ENCODE results near the gene LMNA. TPM values are rescaled to one million over a fixed set of nuclear protein-coding genes. Genes with fewer than 3 reads are reported as not detected.
A peak's percentile ranks its signal among the peaks of the same experiment; 100 is the strongest.

LMNA gene
- total and polyA plus RNA-seq, 2 of the 4 experiments (the other 2 are of a cell fraction), result 563 to 755 TPM

GRCh38 chr1:156115514-156116374, 1.2 kb downstream of the LMNA start:
- Histone ChIP-seq H4K20me1 (ENCODE audit: insufficient read depth, low read length) (peaks cover 60% of the 10 kb centered on the region), H3K9me1 (ENCODE audit: insufficient read depth, low read length) (peaks cover 21% of the 10 kb centered on the region), H3K9ac (ENCODE audit: low read depth, low read length) (peak overlapping the region; percentile 99), H3K18ac (ENCODE audit: low read depth, low read length) (peak overlapping the region; percentile 94), H2AK9ac (replicated peaks; ENCODE audit: low read depth, low read length, poor library complexity) (peak overlapping the region; percentile 99), H3K4me1 (ENCODE audit: control insufficient read depth, insufficient read depth, low read length) (peaks cover 26% of the 10 kb centered on the region), H3K14ac (replicated peaks; ENCODE audit: low read depth, low read length) (peak overlapping the region; percentile 93), H3K4me2 (ENCODE audit: low read depth, low read length) (peak overlapping the region; percentile 91), H3K36me3 (ENCODE audit: control insufficient read depth, insufficient read depth, low read length) (peaks cover 12% of the 10 kb centered on the region), H3K4ac (ENCODE audit: low read depth, low read length) (peak overlapping the region; percentile 97), H2BK120ac (ENCODE audit: low read depth, low read length) (peak overlapping the region; percentile 78), H3K23ac (ENCODE audit: low read depth, low read length) (peak overlapping the region; percentile 96), H3K27me3 (ENCODE audit: control insufficient read depth, insufficient read depth, low read length) (no peaks in the 10 kb centered on the region), H3K4me3 (ENCODE audit: insufficient read depth, low read depth, low read length) (peak overlapping the region; percentile 98), H3K56ac (ENCODE audit: extremely low read depth, insufficient read depth, low read length) (peak overlapping the region; percentile 92), H2BK5ac (ENCODE audit: low read depth, low read length, poor library complexity, severe bottlenecking) (peak overlapping the region; percentile 97), H2AFZ (replicated peaks; ENCODE audit: low read length, poor library complexity) (peak overlapping the region; percentile 74), H2BK20ac (ENCODE audit: low read depth, low read length) (peak overlapping the region; percentile 7; the same call in 1 of the 2 replicates), H4K5ac (ENCODE audit: low read depth, low read length) (peak overlapping the region; percentile 89), H4K91ac (ENCODE audit: insufficient read depth, low read depth, low read length) (peak overlapping the region; percentile 91), H4K8ac (ENCODE audit: low read depth in 2 of 2, low read length in 2 of 2) (peak overlapping the region; percentile 30 to 87), H2BK15ac (ENCODE audit: low read depth, low read length) (peak overlapping the region; percentile 89; the same call in 1 of the 3 replicates), H2AK5ac (ENCODE audit: low read depth, low read length) (peak overlapping the region; percentile 98), H3K27ac (ENCODE audit: insufficient read depth, low read length) (peak overlapping the region; percentile 96), H3K9me3 (ENCODE audit: control insufficient read depth, insufficient read depth, low read length) (no peaks in the 10 kb centered on the region), H3K79me1 (ENCODE audit: low read depth in 1 of 2, low read length in 2 of 2) (peaks cover 4 to 46% of the 10 kb centered on the region in 2 experiments; a peak in 3 of 4 replicates)
- dilution Hi-C loops (cut with HindIII; ENCODE audit: low sequenced_read_pairs, unreplicated experiment) (no loop called here), in situ Hi-C loops (cut with MboI; ENCODE audit: low sequenced_read_pairs) (no loop called here), intact Hi-C loops (cut with micrococcal nuclease) (loop anchor here (2.0 kb wide), 1 partner anchor 15 kb away; no protein-coding TSS in a partner anchor)
- 0% methylated on average over 6 of the region's 19 CpGs; no CpG with 5 or more reads in 1 of the 2 experiments for WGBS, 2 experiments (ENCODE audit: extremely low coverage in 2 of 2, insufficient read length in 1 of 2)
- CTCF ChIA-PET, result interaction anchor here (1.0 to 1.4 kb wide), 3 partner anchors 12 to 19 kb away, joined by 3 to 6 read pairs (median 6); no protein-coding TSS in a partner anchor
- ATAC-seq (ENCODE audit: low read depth), result peak; percentile 15
- POLR2A ChIA-PET (ENCODE audit: unreplicated experiment), result interaction anchor here (0.6 to 1.0 kb wide), 2 partner anchors 14 to 26 kb away, joined by 9 to 10 read pairs; no protein-coding TSS in a partner anchor
- no TSS peak for BruUV-seq (replicated peaks)
- DNase-seq, result peak; percentile 65
- no peak for TF ChIP-seq RAD21 (IDR thresholded peaks at IDR 0.05; ENCODE audit: low read length)
- no peak for TF ChIP-seq MXI1 (IDR thresholded peaks at IDR 0.05; ENCODE audit: borderline replicate concordance, low read depth, low read length)
- TF ChIP-seq POLR2A (IDR thresholded peaks at IDR 0.05; ENCODE audit: low read depth, low read length), result peak; percentile 74
- no peak for TF ChIP-seq RFX5 (IDR thresholded peaks at IDR 0.05; ENCODE audit: low read depth, low read length)
- no peak for TF ChIP-seq ELK1 (IDR thresholded peaks at IDR 0.05; ENCODE audit: borderline replicate concordance, low read depth, low read length)
- TF ChIP-seq CHD1 (IDR thresholded peaks at IDR 0.05; ENCODE audit: low read depth, low read length), result no peak; the same call in none of the 2 replicates
- TF ChIP-seq MAZ (IDR thresholded peaks at IDR 0.05; ENCODE audit: borderline replicate concordance, low read depth, low read length), result peak; percentile 97
- TF ChIP-seq MAFK (IDR thresholded peaks at IDR 0.05; ENCODE audit: low read depth, low read length), result no peak
- no peak; the same call in 1 of the 2 replicates for TF ChIP-seq SMC3 (IDR thresholded peaks at IDR 0.05; ENCODE audit: low read depth, low read length)
- TF ChIP-seq FOS (IDR thresholded peaks at IDR 0.05; ENCODE audit: low read depth, low read length), result no peak
- TF ChIP-seq NFE2L2 (IDR thresholded peaks at IDR 0.05; ENCODE audit: low read depth, low read length), result no peak
- TF ChIP-seq CTCF (conservative IDR thresholded peaks at IDR 0.05; ENCODE audit: low read depth, low read length), result no peak
- no peak for TF ChIP-seq BHLHE40 (IDR thresholded peaks at IDR 0.05; ENCODE audit: low read depth, low read length)
- no peak for TF ChIP-seq RCOR1 (IDR thresholded peaks at IDR 0.05; ENCODE audit: insufficient replicate concordance, low read length)
